Activated CD8-positive, alpha-beta memory T cell treated with anti-CD3 and anti-CD28 coated beads, Interleukin-2, amount 50 U/mL, for 4 hours (primary cell): ENCODE measurements around the gene NAPB.
"Not testable (repeated sequence)": the region's sequence is repeated elsewhere in the genome, so short reads cannot be mapped to it uniquely, and the experiment has no call there.

Experiments used
- DNase-seq: peaks from one replicate; pipeline ENCODE4 v3.0.0-alpha.2; 2020

Gene NAPB

DNA sequence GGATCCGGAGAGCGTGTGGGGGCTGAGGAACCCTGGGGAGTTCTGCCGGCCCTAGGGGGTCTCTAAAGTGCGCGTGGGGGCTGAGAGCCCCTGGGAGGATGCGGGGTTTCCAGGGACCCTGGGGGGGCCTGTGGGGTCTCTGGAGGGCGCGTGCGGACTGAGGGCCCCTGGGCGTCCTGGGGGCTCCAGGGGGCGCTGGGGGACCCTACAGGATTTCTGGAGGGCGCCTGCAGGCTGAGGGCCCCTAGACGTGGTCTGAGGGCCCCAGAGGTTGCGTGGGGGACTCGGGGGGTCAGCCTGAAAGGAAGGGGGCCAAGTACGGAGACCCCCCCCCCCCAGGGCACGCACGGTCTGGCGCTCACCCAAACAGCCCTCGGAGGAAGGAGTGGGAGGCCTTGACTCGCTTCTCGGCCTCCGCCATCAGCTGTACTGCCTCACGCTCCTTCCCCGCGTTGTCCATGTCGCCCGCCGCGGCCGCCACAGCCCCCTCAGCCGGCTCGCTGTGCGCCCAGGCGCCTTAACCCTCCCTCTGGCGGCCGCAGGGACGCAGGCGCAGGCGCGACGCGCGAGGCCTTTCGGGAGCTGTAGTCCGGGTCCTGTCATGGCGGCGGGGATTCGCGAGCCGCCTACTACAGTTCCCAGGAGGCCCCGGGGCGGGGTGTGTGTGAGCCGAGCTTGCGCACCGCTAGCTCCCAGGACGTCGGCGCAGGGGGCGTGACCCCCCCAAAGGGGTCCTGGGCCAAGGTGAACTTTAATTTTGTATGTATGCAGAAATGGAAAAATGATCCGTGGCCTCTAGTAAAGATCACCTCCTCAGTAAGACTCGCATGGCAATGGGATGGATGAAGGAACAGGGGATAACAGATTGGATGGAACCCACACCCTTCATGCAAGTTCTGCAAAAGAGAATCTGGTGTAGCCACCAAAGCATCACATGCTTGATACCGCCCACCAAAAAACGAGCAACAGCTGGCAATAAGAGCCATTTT lies at the start of gene NAPB:
NAPB (minus strand) TSS at position 546 of the 989 bp plus-strand sequence; CDS start at position 460, 86 bp downstream.
- peak; percentile 94 for DNase-seq

DNA sequence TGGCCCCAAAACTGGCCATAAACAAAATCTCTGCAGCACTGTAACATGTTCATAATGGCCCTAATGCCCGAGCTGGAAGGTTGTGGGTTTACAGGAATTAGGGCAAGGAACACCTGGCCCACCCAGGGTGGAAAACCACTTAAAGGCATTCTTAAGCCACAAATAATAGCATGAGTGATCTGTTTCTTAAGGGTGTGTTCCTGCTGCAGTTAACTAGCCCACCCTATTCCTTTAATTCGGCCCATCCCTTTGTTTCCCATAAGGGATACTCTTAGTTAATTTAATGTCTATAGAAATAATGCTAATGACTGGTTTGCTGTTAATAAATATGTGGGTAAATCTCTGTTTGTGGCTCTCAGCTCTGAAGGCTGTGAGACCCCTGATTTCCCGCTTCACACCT lies 45.7 kb upstream of the NAPB start:
- DNase-seq, result not testable (repeated sequence)

DNA sequence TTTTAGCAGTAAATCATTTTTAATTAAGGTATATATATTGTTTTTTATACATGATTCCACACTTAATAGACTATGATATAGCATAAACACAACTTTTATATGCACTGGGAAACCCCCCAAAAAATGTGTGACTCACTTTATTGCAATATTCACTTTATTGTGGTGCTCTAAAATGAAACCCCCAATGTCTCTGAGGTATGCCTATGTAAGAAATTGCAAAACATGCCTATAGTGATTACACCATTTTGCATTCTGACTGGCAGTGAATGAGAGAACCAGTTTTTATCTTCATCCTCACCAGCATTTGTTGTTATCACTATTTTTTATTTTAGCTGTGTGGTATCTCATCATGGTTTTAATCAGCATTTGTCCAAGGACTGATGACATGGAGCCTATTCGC lies 39.9 kb upstream of the NAPB start:
- no peak for DNase-seq

DNA sequence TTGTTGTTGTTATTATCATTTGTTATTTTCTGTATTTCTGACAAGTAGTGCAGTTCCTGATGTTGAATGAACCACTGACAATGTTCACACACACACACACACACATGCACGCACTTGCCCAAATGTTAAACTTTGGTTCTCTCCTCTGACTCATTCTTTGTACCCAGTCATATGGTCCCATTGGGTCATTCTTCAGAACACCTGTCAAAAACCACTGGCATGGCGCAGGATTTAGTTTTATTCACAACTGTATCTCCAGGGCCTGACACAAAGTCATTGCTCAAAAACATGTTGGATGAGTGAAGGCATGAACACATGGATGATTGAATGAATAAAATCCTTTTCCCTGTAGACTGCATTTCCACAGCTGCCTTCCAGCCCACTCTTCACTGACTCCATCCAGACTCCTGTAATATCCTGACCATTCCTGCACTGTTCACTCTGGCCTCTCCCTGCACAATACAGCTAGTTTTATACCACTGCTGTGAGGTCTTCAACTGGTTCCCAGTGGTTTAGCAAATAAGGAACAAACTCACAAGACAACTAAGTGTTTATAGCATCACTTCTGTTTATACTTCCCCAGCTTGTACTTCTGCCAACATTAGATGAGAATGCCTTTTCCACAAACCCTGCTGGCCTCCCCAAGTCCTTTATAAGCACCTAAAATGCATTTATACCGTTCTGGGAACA lies 38.3 kb upstream of the NAPB start:
- DNase-seq, result no peak

DNA sequence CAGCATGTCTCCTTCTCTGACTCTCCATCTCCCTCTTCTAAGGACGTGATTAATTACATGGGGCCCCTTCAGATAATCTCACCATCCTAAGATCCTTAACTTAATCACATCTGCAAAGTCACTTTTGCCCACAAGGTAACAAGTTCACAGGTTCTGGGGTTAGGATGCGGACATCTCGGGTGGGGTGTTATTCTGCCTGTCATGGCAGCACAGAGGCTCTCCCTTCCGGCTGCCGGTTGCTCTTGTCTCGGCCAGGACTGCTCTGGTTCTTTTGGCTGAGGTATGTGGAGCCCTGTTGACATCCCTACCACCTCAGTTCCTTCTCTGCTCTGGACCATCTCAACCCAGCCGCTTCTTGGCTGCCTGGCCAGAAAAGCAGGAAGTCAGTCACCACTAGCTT lies 35.6 kb upstream of the NAPB start:
- DNase-seq, result no peak

DNA sequence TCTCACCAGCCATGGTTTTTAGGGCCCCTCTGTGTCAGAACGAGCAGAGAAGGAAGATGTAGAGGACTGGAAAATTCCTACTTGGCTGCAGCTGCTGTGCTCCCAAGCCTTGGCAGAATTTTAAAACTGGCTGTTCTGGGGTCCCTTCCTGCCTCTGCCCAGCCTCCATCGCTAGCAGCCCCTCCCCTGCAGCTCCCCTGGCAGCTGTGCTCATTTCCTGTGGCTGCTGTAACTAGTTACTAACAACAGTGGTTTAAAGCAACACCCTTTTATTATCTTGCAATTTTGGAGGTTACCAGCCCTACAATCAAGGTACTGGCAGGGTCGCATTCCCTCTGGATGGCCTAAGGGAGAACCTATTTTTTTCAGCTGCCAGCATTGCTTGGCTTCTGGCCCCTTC lies 35.1 kb upstream of the NAPB start:
- DNase-seq, result no peak

DNA sequence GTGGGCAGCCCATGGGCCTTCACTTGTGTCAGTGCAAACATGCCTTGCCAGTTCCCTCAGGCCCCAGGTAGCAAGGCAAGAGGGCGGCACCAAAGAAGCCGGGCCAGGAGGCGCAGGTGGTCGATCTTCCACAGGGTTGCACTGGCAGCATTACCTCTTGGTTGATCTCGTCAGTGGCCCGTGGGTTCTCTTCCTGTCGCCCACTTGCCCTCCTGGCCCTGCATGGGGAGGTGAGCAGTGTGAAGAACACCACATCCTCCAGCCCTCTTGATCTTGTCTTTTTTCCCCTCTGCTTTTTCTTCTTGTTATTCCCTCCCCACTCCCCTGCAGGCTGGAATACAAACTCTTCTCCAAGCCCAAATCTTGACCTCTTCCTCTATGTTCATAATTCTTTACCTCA lies 34.4 kb upstream of the NAPB start:
- no peak for DNase-seq

DNA sequence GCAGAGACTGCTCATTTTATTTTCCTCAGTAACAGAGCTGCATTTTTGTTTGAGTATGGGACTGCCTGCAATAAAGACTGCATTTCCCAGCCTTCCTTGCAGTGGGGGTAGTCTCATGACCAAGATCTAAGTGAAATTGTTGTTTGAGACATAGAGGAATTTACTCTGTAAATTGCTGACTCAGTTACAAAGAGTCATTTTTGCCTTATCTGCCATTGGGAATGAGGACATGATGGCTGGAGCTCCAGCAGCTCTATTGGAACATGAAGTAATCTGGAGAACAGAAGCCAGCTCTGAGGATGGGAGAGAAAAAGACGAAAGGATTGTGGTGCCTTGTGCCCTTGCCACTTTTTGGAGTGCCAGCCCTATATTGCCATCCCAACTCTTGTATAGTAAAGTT lies 33.5 kb upstream of the NAPB start:
- no peak for DNase-seq

DNA sequence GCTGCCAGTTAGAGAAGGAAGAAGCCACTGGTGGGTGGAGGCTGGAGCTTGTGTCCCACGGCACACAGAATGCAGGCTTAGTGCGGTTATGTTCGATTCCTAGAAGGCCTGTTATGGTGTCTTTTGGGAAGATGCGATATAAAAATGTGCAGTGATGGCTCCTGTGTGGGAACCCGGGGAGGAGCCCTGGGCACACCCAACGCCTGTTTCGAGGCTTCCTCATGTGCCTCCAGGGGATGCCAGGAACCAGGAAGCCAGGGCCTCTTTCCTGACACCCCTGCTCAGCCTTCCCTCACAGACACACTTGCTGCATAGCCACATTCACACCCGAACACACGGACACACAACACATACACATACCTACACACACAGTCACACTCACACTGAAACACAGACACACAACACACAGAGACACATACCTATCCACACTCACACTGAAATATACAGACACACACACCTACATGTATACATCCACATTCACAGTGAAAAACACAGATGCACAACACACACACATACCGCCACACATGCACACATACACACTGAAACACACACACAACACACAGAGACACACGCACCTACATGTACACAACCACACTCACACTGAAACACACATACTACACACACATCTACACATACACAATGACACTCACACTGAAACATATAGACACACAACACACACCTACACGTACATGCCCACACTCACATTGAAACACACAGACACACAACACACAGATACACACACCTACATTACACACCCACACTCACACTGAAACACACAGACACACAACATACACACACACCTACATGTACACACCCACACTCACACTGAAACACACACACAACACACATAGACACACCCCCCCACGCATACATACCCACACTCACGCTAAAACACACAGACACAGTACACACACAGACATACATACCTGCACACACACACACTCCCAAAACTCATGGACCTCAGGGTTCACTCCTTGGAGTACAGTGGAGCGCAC lies 32.6 kb upstream of the NAPB start:
- DNase-seq, result no peak

DNA sequence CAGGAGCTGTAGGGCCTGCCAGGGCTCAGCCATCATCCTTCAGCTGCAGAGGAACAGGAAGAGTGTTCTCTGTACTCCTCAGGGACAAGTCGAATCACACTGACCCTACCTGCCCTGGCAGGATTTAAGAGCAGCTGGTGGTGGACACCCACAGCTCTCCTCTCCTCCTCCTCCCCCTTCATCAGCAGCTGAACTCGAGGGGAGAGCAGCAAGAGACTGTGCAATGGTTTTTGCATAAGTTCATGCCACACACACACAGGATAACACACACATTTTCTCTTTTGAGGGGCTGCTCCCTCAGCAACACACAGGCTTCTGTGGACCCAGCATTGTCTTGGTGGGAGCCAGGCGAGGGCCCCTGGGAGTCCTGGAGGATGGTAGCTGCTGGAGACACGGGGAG lies 31.5 kb upstream of the NAPB start, which contains the start of gene CST11:
CST11 (minus strand) TSS at position 101 of the 400 bp plus-strand sequence; CDS start at position 36, 65 bp downstream.
- DNase-seq, result no peak

DNA sequence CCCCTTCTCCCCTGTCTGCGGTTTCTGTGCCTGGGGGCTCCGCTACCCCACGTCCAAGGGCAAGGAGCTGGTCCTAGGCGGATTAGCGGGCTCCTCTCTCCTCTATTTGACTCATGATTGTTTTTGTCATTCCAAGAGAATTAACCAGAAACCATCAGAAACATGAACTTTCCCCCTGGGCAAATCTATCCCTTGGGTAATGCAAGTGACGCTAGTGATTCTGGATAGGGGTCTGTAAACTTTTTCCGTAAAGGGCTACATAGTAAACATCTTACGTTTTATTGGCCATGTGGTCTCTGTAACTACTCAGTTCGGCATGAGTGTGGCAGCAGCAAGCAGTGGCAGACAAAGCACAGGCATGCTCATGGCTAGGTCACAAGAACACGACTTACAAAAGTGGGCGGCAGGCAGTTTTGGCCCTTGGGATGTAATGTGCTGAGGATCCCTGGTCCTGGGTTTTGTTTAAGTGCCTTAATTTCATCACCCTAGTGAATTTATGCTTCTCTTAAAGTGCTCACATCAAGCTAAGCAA lies 30.7 kb upstream of the NAPB start:
- DNase-seq, result no peak

DNA sequence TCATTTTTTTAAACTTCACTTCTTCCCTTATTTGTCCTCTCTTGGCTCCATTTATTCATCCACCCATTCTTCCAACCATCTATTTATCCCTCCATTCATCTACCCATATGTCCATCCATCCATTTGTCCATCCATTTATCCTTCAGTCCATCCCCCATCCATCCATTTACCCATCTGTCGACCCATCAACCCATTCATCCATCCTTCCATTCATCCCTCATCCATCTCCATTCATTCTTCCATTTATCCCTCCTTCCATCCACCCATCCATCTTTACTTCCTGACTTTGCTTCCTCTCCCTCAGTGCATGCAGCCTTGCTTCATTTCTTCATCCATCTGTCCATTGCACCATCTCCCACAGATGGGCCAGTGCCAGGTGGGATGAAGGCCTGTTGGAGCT lies 29.6 kb upstream of the NAPB start:
- no peak for DNase-seq

DNA sequence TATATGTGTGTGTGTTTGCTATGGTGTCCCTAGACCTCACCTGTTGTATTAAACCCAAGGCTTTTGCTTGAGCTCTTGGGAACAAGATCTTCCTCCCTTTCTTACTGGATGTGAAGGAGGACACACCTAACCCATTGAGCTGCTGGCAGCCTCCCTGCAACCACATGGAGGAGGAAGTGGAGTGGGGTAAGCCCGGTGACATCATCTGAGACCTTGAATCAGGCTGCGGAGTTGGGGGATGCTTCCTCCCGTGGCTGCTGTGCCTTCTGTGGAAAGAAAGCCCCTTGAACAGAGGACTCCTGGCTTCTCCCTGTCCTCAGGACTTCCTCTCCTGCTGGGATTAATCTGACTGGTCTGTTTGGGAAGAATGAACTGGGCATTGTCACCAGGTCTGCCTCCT lies 28.1 kb upstream of the NAPB start:
- DNase-seq, result no peak

DNA sequence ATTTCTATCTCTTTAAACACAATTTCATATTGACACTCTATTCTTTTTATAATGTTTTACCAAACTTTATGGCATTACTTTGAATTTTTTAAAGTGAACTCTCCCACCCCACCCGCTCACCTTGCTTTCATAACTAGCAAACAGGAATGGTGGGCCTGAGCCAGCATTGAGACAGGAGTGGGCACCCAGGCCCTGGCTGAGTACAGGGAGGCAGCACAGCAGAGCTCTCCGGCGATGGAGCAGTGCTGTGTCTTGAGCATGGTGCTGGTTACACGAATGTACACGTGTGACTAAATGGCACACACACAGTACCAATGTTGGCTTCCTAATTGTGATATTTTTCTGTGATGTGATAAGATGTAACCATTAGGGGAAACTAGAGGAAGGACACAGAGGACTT lies 26.9 kb upstream of the NAPB start:
- no peak for DNase-seq

DNA sequence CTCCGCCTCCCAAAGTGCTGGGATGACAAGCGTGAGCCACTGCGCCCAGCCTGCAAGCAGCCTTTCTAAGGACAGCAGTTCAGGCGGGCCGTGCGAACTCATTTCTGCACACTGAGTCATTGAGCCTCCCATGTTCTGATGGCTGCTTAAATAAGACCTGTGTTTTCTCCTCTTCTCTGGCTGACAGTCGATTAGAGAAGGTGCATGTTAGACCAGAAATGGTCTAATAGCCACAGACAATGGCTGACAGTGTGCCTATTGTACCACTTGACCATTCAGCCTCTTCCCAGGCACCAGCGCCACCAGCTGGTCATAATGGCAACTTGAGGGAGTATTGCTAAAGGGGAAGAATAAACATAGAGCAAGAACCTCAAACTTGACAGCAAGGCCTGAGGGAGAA lies 25.2 kb upstream of the NAPB start:
- DNase-seq, result no peak

DNA sequence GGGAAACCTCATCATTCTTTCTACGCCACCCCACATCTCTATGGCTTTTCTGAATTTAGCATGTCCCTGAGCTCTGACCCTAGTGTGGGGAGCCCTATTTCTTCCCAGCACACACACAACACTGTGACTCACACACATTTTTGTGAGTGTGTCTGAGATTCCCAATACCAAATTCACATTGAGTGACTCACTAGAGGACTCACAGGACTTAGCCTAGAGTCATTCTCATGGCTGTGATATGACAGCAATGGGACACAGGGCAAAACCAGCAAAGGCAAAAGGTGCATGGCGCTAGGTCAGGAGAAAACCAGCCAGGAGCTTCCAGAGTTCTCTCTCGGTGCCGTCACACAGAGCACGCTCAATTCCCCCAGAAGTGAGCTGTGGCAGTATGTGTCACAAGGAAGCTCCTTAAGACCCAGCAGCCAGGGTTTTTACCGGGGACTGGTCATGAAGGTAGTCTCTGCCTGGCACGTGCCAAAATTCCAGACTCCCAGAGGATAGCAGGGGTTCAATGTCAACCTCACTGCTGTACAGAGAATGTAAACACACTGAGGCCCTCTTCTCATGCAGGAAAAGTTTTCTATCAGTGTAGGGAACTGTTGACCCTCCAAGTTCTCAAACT lies 24.4 kb upstream of the NAPB start:
- no peak for DNase-seq

DNA sequence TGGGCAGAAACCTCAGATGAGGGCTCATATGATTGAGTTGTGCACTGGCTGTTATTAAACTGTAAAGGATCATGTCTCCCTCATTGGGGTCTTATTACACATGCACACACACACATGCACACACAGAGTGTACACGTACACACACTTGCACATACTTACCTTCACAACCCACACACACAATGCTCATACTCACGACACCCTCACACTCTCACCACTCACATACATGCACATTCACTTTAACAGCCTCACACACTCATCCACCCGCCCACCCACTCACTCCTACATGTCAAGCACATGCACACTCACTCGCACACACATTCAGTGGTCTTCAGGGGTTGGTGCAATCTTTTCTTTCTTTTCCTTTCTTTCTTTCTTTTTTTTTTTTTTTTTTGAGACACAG lies 23.6 kb upstream of the NAPB start:
- no peak for DNase-seq

DNA sequence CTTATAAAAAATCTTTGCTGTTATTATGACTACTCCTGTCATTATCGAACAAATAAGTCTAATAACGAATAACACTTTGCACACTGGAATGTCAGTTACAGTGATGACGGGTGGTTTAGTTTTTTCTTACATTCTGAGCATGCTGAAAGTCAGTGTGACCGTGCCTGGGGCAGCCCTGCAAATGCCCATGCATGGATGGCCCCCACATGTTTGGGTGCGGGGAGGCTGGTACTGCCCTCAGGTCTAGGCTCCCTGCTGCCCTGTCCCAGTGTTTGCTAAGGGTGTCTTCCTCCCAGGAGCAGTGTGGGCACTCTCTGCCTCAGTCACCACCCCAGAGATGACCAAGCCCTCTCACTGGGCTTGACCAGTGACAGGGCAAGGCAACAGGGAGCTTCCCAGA lies 21.1 kb upstream of the NAPB start:
- no peak for DNase-seq

DNA sequence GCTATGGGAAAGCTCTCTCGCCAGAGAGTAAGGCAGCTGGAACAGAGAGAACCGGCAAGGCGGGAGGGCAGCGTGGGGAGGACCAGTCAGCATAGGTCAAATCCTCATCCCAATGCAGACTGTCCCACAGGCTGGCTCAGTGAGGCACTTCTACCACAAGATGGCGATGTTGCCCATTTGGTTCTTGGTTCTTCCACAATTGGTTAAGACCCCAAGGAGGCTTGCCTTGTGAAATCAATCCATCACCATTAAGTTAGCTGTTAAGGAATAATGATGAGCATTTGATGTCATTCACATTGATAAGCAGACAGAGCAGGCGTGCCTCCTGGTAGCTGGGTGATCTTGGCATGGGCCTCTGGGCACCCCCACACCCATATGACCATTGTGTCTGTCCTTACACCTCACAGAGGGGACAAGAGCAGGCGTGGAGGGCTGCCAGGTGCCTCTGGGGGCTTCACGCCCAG lies 20.6 kb upstream of the NAPB start:
- DNase-seq, result peak; percentile 56

DNA sequence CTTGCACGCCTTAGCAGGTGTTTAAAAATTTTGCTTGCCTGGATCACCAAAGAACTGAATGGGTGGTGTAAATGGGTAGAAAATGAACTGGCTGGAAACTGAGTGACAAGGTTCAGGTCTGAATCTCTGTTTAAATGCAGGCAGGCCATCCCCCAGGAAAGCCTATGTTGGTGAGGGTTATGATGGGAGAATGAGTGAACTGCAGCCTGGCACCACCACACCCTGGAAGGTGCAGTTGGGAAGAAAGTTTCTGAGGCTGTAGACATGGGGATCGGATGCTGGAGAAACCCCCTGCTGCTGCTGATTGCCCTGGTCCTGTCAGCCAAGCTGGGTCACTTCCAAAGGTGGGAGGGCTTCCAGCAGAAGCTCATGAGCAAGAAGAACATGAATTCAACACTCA lies 18.7 kb upstream of the NAPB start:
- DNase-seq, result no peak

DNA sequence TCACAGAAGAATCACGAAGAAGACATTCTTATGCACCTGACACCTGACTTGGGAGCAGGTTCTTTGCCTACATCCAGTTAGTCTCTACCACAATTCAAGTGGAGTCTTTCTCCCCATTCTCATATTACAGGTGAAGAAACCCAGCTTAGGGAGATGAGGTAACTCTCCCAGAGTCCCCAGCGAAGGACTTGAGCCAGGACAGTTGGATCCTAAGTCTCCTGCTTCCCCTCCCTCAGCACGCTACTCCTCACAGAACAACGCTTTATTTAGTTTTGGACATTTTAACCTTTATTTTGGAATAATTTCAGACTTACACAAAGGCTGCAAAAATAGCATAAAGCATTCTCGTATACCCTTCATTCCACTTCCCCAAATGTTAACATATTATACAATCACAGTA lies 17.4 kb upstream of the NAPB start:
- DNase-seq, result no peak
